Fibroblast of skin of left quadriceps (primary cell): ENCODE data around the gene PHRF1.

ENCODE experiments used
- DNase-seq, 2 experiments: peaks; one replicate each; pipeline ENCODE4 v3.0.0-alpha.2; 2013; ENCODE audit warnings: low read depth in 2 of 2

PHRF1 gene

DNA sequence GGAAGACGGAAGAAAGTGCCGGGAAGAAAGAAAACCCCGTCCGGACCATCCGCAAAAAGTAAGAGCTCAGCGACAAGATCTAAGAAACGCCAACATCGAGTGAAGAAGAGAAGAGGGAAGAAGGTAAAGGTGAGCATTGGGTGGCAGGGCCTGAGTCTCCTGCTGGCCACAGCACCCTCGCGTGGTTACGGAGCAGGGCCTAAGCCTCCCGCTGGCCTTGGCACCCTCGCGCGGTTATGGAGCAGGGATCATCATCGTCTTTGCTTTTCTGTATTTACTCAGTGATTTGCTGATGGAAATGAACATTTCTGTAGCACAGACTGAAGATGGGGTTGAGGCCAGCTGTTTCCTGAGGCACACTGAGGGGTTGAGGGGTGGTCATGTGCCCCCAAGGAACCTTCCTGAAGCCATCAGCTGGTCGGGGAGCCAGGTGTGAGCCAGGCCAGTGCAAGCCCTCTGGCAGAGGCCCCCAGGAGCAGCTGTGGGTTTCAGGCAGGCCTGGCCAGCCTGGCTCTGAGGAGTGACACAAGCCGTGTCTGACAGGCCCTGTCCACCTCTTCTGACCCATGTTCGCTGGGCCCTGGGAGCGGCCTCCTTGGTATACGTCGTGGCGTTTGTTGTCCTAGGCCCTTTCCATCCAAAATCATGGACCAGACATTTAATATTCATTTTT is 25.4 kb downstream of the PHRF1 start:
- DNase-seq: no peak

DNA sequence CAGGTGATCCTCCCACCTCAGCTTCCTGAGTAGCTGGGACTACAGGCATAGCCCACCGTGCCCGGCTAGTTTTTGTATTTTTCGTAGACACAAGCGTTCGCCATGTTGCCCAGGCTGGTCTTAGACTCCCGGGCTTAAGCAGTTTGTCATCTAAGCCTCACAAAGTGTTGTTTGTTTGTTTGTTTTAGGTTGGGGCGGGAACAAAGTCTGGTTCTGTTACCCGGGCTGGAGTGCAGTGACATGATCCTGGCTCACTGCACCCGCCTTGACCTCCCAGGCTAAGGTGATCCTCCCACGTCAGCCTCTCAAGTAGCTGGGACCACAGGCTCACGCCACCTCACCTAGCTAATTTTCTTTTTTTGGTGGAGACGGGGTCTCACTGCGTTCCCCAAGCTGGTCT is 26.9 kb downstream of the PHRF1 start:
- DNase-seq: no peak

GRCh38 chr11:605286-606129 is 29.2 kb downstream of the PHRF1 start:
- DNase-seq: no peak

GRCh38 chr11:606245-606644 is 30.0 kb downstream of the PHRF1 start:
- DNase-seq: no peak

DNA sequence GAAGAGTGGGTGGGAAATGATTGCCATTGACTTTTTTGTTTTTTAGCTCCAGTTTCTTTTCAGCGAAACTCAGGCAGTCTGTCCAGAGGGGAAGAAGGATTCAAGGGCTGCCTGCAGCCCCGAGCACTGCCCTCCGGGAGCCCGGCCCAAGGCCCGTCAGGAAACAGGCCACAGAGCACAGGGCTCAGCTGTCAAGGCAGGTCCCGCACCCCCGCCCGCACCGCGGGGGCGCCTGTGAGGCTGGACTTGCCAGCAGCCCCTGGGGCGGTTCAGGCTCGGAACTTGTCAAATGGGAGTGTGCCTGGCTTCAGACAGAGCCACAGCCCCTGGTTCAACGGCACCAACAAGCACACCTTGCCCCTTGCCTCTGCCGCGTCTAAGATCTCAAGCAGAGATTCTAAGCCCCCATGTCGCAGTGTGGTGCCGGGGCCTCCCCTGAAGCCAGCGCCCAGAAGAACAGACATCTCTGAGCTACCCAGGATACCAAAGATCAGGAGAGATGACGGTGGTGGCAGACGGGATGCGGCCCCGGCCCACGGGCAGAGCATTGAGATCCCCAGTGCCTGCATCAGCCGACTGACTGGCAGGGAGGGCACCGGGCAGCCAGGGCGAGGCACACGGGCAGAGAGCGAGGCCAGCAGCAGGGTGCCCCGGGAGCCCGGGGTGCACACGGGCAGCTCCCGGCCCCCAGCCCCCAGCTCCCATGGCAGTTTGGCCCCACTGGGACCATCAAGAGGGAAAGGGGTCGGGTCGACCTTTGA is 30.9 kb downstream of the PHRF1 start:
- no peak for DNase-seq

DNA sequence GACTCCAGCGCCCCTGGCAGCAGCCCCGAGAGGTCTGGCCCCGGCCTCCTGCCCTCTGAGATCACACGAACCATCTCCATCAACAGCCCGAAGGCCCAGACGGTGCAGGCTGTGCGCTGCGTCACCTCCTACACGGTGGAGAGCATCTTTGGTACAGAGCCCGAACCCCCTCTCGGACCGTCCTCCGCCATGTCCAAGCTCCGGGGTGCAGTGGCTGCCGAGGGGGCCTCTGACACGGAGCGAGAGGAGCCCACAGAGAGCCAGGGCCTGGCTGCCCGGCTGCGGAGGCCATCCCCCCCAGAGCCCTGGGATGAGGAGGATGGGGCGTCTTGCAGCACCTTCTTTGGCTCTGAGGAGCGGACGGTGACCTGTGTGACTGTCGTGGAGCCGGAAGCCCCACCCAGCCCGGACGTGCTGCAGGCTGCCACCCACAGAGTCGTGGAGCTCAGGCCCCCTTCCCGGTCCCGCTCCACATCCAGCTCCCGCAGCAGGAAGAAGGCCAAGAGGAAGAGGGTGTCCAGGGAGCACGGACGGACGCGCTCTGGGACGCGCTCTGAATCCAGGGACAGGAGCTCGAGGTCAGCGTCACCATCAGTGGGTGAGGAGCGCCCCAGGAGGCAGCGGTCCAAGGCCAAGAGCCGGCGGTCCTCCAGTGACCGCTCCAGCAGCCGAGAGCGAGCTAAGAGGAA is 31.8 kb downstream of the PHRF1 start:
- DNase-seq: no peak

DNA sequence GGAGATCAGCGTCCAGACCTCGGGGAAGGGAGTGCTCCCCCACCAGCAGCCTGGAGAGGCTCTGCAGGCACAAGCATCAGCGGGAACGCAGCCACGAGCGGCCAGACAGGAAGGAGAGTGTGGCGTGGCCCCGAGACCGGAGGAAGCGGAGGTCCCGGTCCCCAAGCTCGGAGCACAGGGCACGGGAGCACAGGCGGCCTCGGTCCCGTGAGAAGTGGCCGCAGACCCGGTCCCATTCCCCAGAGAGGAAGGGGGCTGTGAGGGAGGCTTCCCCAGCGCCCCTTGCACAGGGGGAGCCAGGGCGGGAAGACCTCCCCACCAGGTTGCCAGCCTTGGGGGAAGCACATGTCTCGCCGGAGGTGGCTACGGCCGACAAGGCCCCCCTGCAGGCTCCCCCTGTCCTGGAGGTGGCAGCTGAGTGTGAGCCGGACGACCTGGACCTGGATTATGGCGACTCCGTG is 32.6 kb downstream of the PHRF1 start:
- no peak for DNase-seq

DNA sequence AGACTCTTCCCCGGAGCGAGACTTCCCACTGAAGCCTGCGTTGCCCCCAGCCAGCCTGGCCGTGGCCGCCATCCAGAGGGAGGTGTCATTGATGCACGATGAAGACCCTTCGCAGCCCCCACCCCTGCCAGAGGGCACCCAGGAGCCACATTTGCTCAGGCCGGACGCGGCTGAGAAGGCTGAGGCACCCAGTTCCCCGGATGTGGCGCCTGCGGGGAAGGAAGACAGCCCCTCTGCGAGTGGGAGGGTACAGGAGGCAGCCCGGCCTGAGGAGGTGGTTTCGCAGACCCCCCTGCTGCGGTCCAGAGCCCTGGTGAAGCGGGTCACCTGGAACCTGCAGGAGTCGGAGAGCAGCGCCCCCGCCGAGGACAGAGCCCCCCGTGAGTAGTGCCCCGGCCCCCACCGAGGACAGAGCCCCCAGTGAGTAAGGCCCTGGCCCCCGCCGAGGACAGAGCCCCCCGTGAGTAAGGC is 33.1 kb downstream of the PHRF1 start:
- DNase-seq: no peak

- no peak for DNase-seq
These were observed 34.0 kb downstream of the PHRF1 start for GRCh38 chr11:610146-610801.

DNA sequence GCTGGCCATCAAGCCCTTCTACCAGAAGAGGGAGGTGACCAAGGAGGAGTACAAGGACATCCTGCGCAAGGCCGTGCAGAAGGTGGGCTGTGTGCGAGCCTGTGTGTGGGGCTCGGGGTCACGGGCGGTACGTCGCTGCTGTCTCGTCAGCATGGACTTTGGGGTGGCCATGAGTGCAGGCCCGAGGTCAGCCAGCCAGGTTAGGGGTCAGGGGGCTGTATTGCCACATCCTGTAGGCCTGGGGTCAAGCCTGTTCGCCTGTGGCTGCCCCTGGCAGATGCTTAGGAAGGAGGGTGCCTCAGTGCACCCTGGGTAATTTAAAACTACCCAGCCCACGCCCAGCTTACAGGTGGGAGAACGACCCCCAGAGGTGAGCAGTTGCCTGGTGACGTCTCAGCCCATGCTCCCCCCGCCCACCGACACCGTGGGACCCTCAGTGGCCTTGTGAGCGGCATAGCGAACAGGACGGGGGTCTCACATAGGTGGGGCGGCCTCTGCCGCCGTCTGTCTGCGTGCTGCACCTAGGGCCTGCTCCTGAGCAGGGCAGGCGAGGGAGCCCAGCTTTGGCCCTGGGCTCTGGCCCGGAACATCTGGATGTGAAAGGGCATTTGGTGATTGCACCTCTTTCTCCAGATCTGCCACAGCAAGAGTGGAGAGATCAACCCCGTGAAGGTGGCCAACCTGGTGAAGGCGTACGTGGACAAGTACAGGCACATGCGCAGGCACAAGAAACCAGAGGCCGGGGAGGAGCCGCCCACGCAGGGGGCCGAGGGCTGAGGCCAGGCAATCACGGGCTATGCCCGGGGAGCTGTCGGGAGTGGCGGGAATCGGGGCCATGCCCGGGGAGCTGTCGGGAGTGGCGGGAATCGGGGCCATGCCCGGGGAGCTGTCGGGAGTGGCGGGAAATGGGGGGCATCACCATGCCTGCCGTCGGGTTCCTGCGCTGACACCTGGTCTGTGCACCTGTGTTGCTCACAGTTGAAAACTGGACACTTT is 35.0 kb downstream of the PHRF1 start:
- no peak for DNase-seq

DNA sequence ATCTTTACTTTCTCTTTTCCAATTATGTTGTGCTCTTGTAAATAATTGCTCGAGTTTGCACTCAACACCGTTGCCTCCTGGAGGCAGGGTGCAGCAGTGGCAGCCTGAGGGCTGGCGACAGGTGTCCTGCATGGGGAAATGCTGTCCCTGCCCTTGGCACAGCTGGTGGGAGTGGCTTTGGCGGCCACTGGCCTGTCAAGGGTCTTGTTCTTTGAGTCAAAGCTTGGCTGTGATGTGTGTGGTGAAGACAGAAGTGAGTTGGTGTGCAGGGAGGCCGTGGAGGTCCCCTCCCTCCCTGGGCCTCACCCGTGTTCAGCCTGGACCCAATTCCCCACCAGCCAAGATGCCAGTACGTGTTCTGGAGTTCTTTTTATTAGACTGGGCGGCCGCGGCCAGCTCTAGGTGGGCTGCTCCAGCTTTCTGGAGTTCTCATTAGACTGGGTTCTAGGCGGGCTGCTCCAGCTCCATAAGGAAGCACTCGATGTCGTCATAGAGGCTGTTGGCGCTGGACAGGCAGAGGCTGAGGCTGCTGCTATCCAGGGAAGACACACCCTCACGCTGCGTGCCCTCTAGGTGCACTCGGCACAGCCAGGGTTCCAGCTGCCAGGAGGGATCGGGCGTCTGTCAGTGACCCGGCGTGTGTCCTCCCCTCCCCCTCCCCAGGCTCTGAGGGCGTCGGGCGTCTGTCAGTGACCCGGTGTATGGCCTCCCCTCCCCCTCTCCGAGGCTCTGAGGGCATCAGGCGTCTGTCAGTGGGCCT is 36.1 kb downstream of the PHRF1 start:
- DNase-seq: no peak

- no peak for DNase-seq
These were observed 36.7 kb downstream of the PHRF1 start for GRCh38 chr11:612961-613300.

GRCh38 chr11:613369-613968 is 37.2 kb downstream of the PHRF1 start:
- peak; percentile 9 to 10 for DNase-seq

DNA sequence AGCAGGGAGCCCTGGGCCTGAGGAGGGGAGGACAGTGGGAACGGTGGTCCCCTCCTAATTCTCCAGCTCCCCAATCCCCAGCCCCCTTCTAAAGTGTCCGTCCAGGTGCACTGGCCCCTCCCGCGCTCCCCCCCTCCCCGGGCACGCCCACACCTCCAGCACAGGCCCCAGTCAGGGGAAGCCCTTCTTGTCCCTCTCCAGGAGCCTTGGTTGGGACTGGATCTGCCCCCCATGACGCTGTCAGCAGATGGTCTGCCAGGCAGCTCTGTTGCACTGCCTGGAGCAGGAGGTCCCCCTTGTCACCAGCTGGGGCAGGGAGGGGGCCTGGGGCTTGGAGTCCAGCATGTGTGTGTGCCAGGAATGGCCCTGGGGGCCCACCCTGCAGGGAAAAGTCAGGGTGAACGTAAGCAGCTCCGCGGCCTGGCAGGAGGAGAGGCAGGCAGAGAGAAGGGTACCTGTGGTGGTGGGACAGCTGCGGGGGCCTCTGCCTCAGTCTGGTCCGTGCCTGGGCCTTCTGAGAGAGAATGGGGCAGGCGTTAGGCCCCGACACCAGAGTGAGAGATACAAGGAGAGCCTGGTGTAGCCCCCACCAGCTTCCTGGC is 37.9 kb downstream of the PHRF1 start:
- no peak for DNase-seq

DNA sequence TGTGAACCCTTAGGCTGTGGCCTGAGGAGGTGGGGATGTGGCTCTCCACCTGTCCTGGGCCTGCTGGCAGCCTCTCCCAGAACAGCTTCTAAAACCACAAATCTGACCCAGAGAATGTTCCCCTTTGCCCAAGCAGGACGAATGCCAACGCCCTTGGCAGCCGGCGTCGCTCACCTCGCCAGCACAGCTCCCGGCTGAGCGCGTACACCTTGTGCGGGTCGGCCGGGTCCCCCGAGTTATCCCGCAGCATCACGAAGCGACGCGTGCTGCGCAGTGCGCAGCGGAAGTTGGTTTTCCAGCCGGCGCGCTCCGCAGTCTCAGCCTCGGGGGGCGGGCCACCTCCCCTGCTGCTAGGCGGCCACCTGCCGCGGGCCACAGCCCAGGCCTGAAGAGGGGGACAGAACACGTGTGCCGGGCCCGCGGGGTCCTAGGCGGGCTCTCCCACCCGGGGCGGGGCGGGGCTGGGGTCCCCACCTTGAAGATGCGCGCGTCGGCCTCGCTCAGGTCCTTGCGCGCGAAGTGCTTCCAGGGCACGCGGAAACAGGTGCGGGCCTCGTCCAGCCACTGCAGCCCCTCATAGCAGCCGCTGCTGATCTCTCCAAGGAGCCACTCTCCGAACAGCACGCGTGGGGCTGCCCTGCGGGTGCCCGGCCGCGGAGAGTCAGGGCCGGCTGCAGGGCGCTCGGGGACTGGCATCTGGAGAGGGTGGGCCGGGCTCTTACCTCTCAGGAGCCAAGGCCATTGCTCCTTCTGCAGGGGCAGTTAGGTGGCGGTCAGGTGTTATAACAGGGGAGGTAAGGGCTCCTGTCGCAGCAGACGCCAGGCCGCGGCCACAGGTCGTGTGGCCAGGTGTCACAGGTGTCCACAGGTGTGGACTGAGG is 38.6 kb downstream of the PHRF1 start:
- DNase-seq: no peak

GRCh38 chr11:615504-616319 is 39.4 kb downstream of the PHRF1 start, which contains the start of gene IRF7:
TSS of gene IRF7 (minus strand) at chr11:615950. CDS start at chr11:615364, 586 bp downstream.
- peak; percentile 76 to 78 for DNase-seq
